NB4 (cell line): ENCODE measurements around the gene DLG1.

ENCODE experiments used
- MYC ChIP-seq: IDR thresholded peaks from 2 replicates; pipeline ENCODE4 v1.6.1; 2011; ENCODE audit warnings: low read depth, low read length
- TF ChIP-seq, protein P1 (sequence below): IDR thresholded peaks from one replicate; pipeline ENCODE4 v1.5.1; 2012; ENCODE audit warnings: low read depth, low read length
- TF ChIP-seq, protein P2 (sequence below): IDR thresholded peaks from 2 replicates; pipeline ENCODE4 v1.6.1; 2011; ENCODE audit warnings: low read depth, low read length

DNA sequence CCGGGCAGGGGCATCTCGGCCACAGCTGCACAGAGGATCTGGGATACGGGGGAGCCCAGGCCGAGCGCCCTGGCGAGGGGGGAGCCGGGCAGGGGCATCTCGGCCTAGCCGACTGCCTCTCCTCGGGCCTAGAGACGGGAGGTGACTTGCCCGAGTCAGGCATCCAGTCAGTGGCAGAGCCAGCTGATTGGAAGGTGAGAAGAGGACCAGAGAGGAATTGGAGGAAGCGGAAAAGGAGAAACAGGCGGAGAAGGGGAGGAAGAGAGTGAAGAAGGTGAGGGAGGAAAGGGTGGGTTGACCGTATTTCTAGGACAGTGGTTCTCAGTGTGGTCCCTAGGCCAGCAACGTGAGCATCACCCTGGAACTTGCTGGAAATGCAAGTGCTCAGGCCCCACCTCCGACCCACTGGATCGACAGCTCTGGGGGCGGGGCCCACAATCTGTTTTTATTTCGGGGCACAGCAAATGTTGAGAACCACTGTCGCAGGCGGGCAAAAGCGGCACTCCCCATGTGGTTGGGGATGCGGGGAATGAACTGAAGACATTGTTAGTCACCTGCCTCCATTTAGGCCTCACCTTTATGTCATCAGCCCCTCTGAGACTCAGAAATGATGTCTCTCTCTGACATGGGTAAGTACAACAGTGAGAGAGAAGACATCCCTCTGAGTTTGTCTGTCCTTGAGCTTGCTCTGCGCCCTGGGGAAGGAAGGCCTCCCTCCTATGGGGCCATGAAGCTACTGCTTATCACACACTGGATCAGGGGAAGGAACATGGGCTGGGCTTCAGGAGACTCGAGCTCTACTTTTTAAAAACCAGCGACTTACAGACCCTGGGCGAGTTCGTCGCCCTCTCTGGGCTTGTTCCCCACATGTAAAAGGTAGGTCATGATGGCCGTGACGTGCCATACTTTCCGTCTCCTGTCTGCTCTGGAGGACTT is 267.8 kb downstream of the DLG1 start:
- TF ChIP-seq MYC: no peak
- TF ChIP-seq, protein P1, sequence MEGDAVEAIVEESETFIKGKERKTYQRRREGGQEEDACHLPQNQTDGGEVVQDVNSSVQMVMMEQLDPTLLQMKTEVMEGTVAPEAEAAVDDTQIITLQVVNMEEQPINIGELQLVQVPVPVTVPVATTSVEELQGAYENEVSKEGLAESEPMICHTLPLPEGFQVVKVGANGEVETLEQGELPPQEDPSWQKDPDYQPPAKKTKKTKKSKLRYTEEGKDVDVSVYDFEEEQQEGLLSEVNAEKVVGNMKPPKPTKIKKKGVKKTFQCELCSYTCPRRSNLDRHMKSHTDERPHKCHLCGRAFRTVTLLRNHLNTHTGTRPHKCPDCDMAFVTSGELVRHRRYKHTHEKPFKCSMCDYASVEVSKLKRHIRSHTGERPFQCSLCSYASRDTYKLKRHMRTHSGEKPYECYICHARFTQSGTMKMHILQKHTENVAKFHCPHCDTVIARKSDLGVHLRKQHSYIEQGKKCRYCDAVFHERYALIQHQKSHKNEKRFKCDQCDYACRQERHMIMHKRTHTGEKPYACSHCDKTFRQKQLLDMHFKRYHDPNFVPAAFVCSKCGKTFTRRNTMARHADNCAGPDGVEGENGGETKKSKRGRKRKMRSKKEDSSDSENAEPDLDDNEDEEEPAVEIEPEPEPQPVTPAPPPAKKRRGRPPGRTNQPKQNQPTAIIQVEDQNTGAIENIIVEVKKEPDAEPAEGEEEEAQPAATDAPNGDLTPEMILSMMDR: no peak
- TF ChIP-seq, protein P2, sequence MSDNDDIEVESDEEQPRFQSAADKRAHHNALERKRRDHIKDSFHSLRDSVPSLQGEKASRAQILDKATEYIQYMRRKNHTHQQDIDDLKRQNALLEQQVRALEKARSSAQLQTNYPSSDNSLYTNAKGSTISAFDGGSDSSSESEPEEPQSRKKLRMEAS: no peak
